Liver (tissue), 9 donors: ENCODE results near the gene CDH1. TPM values are rescaled to one million over a fixed set of nuclear protein-coding genes. Genes with fewer than 3 reads are reported as not detected.
"Not testable (repeated sequence)": the region's sequence is repeated elsewhere in the genome, so short reads cannot be mapped to it uniquely, and the experiment has no call there.

ENCODE experiments used
- DNase-seq: peaks from one replicate; pipeline ENCODE4 v3.0.0-alpha.2; 2017; ENCODE audit warnings: low spot score
- H3K27ac ChIP-seq, 2 donors: one replicate each; pipeline ENCODE4 v1.7.0; 2013; ENCODE audit warnings: inconsistent platforms in 2 of 2, low read length in 2 of 2, control low read depth in 1 of 2, low read depth in 1 of 2, mild to moderate bottlenecking in 1 of 2
- H3K27me3 ChIP-seq, 4 donors: one replicate each; pipeline versions ENCODE4 v1.6.1 to v1.7.0; 2013; ENCODE audit warnings: low read length in 3 of 4, inconsistent platforms in 1 of 4, mild to moderate bottlenecking in 1 of 4, moderate library complexity in 1 of 4; ENCODE audit not compliant: control insufficient read depth in 4 of 4, insufficient read depth in 4 of 4
- H3K36me3 ChIP-seq, 4 donors: one replicate each; pipeline versions ENCODE4 v1.6.1 to v1.7.0; 2013; ENCODE audit warnings: low read length in 3 of 4, mild to moderate bottlenecking in 3 of 4, low read depth in 1 of 4, moderate library complexity in 1 of 4; ENCODE audit not compliant: control insufficient read depth in 4 of 4, insufficient read depth in 3 of 4
- H3K4me1 ChIP-seq, 4 donors: one replicate each; pipeline versions ENCODE4 v1.6.1 to v1.7.0; 2013; ENCODE audit warnings: low read length in 3 of 4, mild to moderate bottlenecking in 3 of 4, moderate library complexity in 1 of 4; ENCODE audit not compliant: control insufficient read depth in 4 of 4, insufficient read depth in 4 of 4
- H3K4me3 ChIP-seq, 3 donors: one replicate each; pipeline versions ENCODE4 v1.6.1 to v1.7.0; 2013; ENCODE audit warnings: low read length in 3 of 3, control low read depth in 1 of 3, low read depth in 1 of 3, mild to moderate bottlenecking in 1 of 3
- H3K9ac ChIP-seq, 2 donors: one replicate each; pipeline ENCODE4 v1.7.0; 2013; ENCODE audit warnings: low read length in 2 of 2, mild to moderate bottlenecking in 2 of 2, moderate library complexity in 2 of 2, control low read depth in 1 of 2, low read depth in 1 of 2
- H3K9me3 ChIP-seq, 4 donors: one replicate each; pipeline versions ENCODE4 v1.6.1 to v1.7.0; 2013; ENCODE audit warnings: low read length in 3 of 4; ENCODE audit not compliant: control insufficient read depth in 4 of 4
- ATF3 ChIP-seq: IDR thresholded peaks from 2 replicates; pipeline ENCODE4 v1.6.1; 2016; ENCODE audit warnings: antibody characterized with exemption
- CTCF ChIP-seq: fragments of 150-350 bp; IDR thresholded peaks from 2 replicates; pipeline ENCODE4 v1.5.1; 2017; ENCODE audit warnings: improper control_type of control experiment, low read depth, low read length; ENCODE audit not compliant: missing input control
- EGR1 ChIP-seq, 2 donors: IDR thresholded peaks; 2 replicates each; pipeline ENCODE4 v1.6.1; 2016 to 2018; ENCODE audit warnings: antibody characterized with exemption in 2 of 2, low read depth in 2 of 2
- FOXA1 ChIP-seq: IDR thresholded peaks from 2 replicates; pipeline ENCODE4 v1.6.1; 2016; ENCODE audit warnings: antibody characterized with exemption
- FOXA2 ChIP-seq: IDR thresholded peaks from 2 replicates; pipeline ENCODE4 v1.6.1; 2016; ENCODE audit warnings: antibody characterized with exemption
- GABPA ChIP-seq, 2 donors: IDR thresholded peaks in 1 of 2; conservative IDR thresholded peaks in 1 of 2; 2 replicates each; pipeline ENCODE4 v1.6.1; 2016; ENCODE audit warnings: antibody characterized with exemption in 2 of 2, mild to moderate bottlenecking in 1 of 2, moderate library complexity in 1 of 2
- HNF4A ChIP-seq, 2 donors: conservative IDR thresholded peaks; 2 replicates each; pipeline ENCODE4 v1.6.1; 2016; ENCODE audit warnings: antibody characterized with exemption in 2 of 2, mild to moderate bottlenecking in 2 of 2
- HNF4G ChIP-seq: IDR thresholded peaks from 2 replicates; pipeline ENCODE4 v1.6.1; 2016; ENCODE audit warnings: antibody characterized with exemption
- JUND ChIP-seq, 2 donors: IDR thresholded peaks; 2 replicates each; pipeline ENCODE4 v1.6.1; 2016; ENCODE audit warnings: antibody characterized with exemption in 2 of 2
- NR2F2 ChIP-seq: IDR thresholded peaks from 2 replicates; pipeline ENCODE4 v1.6.1; 2016; ENCODE audit warnings: antibody characterized with exemption
- RAD21 ChIP-seq, 2 donors: IDR thresholded peaks; 2 replicates each; pipeline ENCODE4 v1.6.1; 2016; ENCODE audit warnings: antibody characterized with exemption in 2 of 2, mild to moderate bottlenecking in 2 of 2
- REST ChIP-seq: IDR thresholded peaks from 2 replicates; pipeline ENCODE4 v1.6.1; 2016; ENCODE audit warnings: antibody characterized with exemption, mild to moderate bottlenecking
- RXRA ChIP-seq, 2 donors: IDR thresholded peaks; 2 replicates each; pipeline ENCODE4 v1.6.1; 2017 to 2018; ENCODE audit warnings: antibody characterized with exemption in 2 of 2, mild to moderate bottlenecking in 1 of 2
- SP1 ChIP-seq: IDR thresholded peaks from 2 replicates; pipeline ENCODE4 v1.6.1; 2018; ENCODE audit warnings: antibody characterized with exemption, mild to moderate bottlenecking
- TAF1 ChIP-seq: conservative IDR thresholded peaks from 2 replicates; pipeline ENCODE4 v1.6.1; 2016; ENCODE audit warnings: antibody characterized with exemption, mild to moderate bottlenecking
- YY1 ChIP-seq: IDR thresholded peaks from 2 replicates; pipeline ENCODE4 v1.6.1; 2016; ENCODE audit warnings: antibody characterized with exemption, mild to moderate bottlenecking
- ZBTB33 ChIP-seq: IDR thresholded peaks from 2 replicates; pipeline ENCODE4 v1.6.1; 2016; ENCODE audit warnings: antibody characterized with exemption
- WGBS: extraction: QIAGEN DNeasy Blood & Tissue Kit; methylation state at CpG from one replicate; pipeline ENCODE4 v1.1.7; 2013; 5-methylcytosine and 5-hydroxymethylcytosine counted together
- polyA plus RNA-seq, 2 donors: library from polyadenylated mRNA; stranded (reverse) in 1 of 2; unstranded in 1 of 2; fragments of 200-250 nt in 1 of 2; fragments of >200 nt in 1 of 2; fragmentation: Nextera tagmentation in 1 of 2; extraction: Ambion mirVana in 1 of 2; gene quantifications; one replicate each; pipeline versions ENCODE4 v1.2.1 to v1.2.3, GENCODE V29; 2013 to 2015
- total RNA-seq, 2 donors: library from RNA; depleted of rRNA; stranded (reverse); fragments of >200 nt; gene quantifications; one replicate each; pipeline ENCODE4 v1.2.3, GENCODE V29; 2014
- TF ChIP-seq, protein P1 (sequence below): IDR thresholded peaks from 2 replicates; pipeline ENCODE4 v1.6.1; 2016; ENCODE audit warnings: antibody characterized with exemption
- donor health status: healthy.
- donor health status: healthy.
- donor health status: healthy.
- donor health status: healthy.
- donor health status: healthy.

CDH1 gene
- total and polyA plus RNA-seq, 4 donors, result 21.8 to 69.3 (median 50.3) TPM

DNA sequence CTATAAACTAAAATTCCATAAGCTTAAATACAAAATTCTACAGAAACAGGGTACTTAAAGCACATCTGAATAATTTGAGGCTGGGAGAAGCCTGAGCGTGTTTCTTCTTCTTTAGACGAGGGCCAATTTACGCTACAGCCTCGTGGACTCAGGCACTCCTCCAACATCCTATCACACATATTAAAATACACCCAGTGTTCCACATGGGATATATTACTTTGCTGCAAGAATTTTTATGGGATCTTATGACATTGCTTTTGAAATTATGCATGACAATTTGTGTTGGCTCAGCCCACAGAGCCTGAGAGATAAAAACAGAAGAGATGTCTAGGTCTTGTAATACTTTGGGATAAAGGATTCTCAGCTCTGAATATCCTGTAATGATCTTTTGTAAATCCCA is 102.7 kb downstream of the CDH1 start:
- Histone ChIP-seq H3K27me3 (no peaks in the 10 kb centered on the region), H3K4me1 (peaks cover 2 to 14% (median 10%) of the 10 kb centered on the region in 4 donors), H3K27ac (no peak overlapping the region), H3K9ac (no peak overlapping the region), H3K9me3 (no peaks in the 10 kb centered on the region), H3K36me3 (peaks cover 0 to 5% (median 3%) of the 10 kb centered on the region in 4 donors), H3K4me3 (no peak overlapping the region)
- no peak for TF ChIP-seq RAD21 (IDR thresholded peaks at IDR 0.05)
- no peak for TF ChIP-seq ZBTB33
- no peak for TF ChIP-seq JUND (IDR thresholded peaks at IDR 0.05)
- TF ChIP-seq TAF1, result no peak
- TF ChIP-seq HNF4G, result no peak
- TF ChIP-seq, protein P1, sequence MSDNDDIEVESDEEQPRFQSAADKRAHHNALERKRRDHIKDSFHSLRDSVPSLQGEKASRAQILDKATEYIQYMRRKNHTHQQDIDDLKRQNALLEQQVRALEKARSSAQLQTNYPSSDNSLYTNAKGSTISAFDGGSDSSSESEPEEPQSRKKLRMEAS, result no peak
- TF ChIP-seq FOXA1, result no peak
- TF ChIP-seq NR2F2, result no peak
- no peak for TF ChIP-seq SP1
- TF ChIP-seq REST, result no peak
- no peak for TF ChIP-seq FOXA2
- no peak for TF ChIP-seq YY1
- TF ChIP-seq HNF4A (conservative IDR thresholded peaks at IDR 0.05), result no peak
- no peak for TF ChIP-seq RXRA (IDR thresholded peaks at IDR 0.05)
- no peak for TF ChIP-seq EGR1 (IDR thresholded peaks at IDR 0.05; ENCODE audit: low read depth in 2 of 2)
- no peak for TF ChIP-seq ATF3
- TF ChIP-seq GABPA (IDR thresholded peaks at IDR 0.05 in 1 of 2, conservative IDR thresholded peaks at IDR 0.05 in 1 of 2), result no peak
- TF ChIP-seq CTCF, result no peak
- 75% methylated on average over 4 of the region's 4 CpGs for WGBS
- no peak for DNase-seq

DNA sequence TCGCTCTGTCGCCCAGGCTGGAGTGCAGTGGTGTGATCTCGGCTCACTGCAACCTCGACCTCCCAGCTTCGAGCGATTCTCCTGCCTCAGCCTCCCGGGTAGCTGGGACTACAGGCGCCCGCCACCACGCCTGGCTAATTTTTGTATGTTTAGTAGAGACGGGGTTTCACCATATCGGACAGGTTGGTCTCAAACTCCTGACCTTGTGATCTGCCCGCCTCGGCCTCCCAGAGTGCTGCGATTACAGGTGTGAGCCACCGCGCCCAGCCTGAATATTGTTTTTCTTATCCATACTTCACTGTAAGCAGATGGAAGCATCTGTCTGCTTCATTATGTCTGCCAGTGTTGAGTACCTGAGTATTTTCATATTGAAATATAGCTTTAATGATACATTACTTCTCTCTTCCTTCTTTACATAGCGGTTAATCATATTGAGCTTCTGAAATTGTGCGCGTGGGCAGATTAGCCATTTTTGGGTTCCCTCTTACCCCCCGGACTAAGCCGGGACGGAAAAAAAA is 105.9 kb downstream of the CDH1 start:
- DNase-seq, H3K9me3 ChIP-seq, H3K36me3 ChIP-seq, H3K27me3 ChIP-seq: not testable (repeated sequence)
- Histone ChIP-seq H3K9ac (peak overlapping the region; percentile 88 to 97), H3K4me3 (peak overlapping the region; percentile 89 to 98 (median 95)), H3K4me1 (peaks cover 2 to 16% (median 10%) of the 10 kb centered on the region in 4 donors), H3K27ac (peak overlapping the region; percentile 92 to 94)
- WGBS, result 55% methylated on average over 23 of the region's 23 CpGs
